Measurements from ENCODE around the gene AGBL1. TPM values are rescaled to one million over a fixed set of nuclear protein-coding genes. Genes with fewer than 3 reads are reported as not detected.

The AGBL1 gene
- total and polyA plus RNA-seq, 2 donors (not counting 3 experiments of a cell fraction or from before 2014, with no cell fraction given), result not detected

DNA sequence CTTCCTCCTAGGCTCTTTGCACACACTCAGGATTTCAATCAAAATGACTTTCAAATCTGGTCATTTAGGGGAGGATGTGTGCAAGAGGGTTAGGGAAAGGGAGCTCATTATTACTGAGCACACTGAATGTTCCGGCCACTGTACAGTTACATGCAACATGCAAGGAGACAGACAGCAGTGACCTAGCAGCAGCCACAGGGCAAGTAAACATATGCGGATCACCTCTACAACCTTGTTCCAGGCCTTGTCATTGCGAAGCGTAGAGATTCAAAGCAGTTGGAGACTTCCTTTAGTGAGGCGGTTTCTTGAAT, 837.6 kb downstream of the AGBL1 start:
- no peak overlapping the region for H3K4me3 ChIP-seq (replicated peaks in 1 of 3; ENCODE audit: insufficient read depth in 1 of 3, low read depth in 1 of 3, low read length in 3 of 3)
- BruUV-seq (replicated peaks), result no TSS peak
- dilution Hi-C loops (cut with MboI; ENCODE audit: extremely low pct_ligation_motif_present, low sequenced_read_pairs), result no loop called here
- FAIRE-seq, result no peak
- POLR2A ChIA-PET, result no interaction called here
- intact Hi-C loops (cut with micrococcal nuclease), result loop anchor here (5.0 kb wide), 1 partner anchor 1330 kb away; no protein-coding TSS in a partner anchor
- DNase-seq (ENCODE audit: low read depth, low spot score), result no peak
- TF ChIP-seq FOS (IDR thresholded peaks at IDR 0.05; ENCODE audit: borderline replicate concordance, insufficient read depth, low read length) (no peak), EZH2 (IDR thresholded peaks at IDR 0.05; ENCODE audit: borderline replicate concordance, low read depth, low read length, severe bottlenecking) (no peak)
- no peaks in the 10 kb centered on the region for H3K36me3 ChIP-seq (ENCODE audit: control insufficient read depth in 2 of 2, extremely low read depth in 1 of 2, insufficient read depth in 2 of 2, low read length in 2 of 2)
- H3K27me3 ChIP-seq (ENCODE audit: control insufficient read depth in 2 of 2, insufficient read depth in 2 of 2, low read length in 2 of 2), result no peaks in the 10 kb centered on the region
- no peaks in the 10 kb centered on the region for H3K9me1 ChIP-seq (replicated peaks; ENCODE audit: control insufficient read depth, extremely low read depth, insufficient read depth, low read length)
- H3K9ac ChIP-seq (replicated peaks; ENCODE audit: extremely low read depth, insufficient read depth, low read length), result no peak overlapping the region
- CTCF ChIA-PET, result no interaction called here
- no peak overlapping the region for H3K4me2 ChIP-seq (ENCODE audit: insufficient read depth, low read length)
- H2AFZ ChIP-seq (ENCODE audit: low read depth, low read length), result no peak overlapping the region
- H3K27ac ChIP-seq (ENCODE audit: insufficient read depth, low read depth, low read length), result no peak overlapping the region
- no peaks in the 10 kb centered on the region for H3K79me2 ChIP-seq (ENCODE audit: control insufficient read depth, insufficient read depth, low read length)
- H3K4me1 ChIP-seq (ENCODE audit: control insufficient read depth, extremely low read depth, insufficient read depth, low read length), result no peaks in the 10 kb centered on the region
- no peaks in the 10 kb centered on the region for H4K20me1 ChIP-seq (replicated peaks; ENCODE audit: control insufficient read depth, extremely low read depth, insufficient read depth, low read length)
- peaks cover 2% of the 10 kb centered on the region for H3K9me3 ChIP-seq (replicated peaks; ENCODE audit: control insufficient read depth, insufficient read depth, low read length)

DNA sequence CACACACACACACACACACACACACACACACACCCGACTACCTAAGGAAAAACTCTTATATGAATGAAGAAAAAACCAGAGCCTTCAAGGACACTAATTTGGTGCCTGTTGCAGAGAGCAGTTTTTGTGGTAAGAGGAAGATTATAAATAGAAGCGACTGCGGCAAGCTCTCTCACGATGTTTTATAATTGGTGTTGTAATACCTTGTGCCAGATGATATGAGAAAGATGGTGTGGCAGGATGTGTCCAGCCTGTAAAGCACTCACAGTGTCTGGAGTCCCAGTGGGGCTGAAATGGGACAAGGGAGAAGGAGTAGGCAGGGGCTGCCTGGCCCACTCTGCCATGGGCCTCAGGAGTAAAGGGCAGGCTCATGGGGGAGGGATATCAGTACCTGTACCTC, 839.9 kb downstream of the AGBL1 start:
- Histone ChIP-seq H3K9me1 (replicated peaks; ENCODE audit: control insufficient read depth, extremely low read depth, insufficient read depth, low read length) (no peaks in the 10 kb centered on the region), H3K9me3 (replicated peaks; ENCODE audit: control insufficient read depth, insufficient read depth, low read length) (peaks cover 6% of the 10 kb centered on the region), H4K20me1 (replicated peaks; ENCODE audit: control insufficient read depth, extremely low read depth, insufficient read depth, low read length) (no peaks in the 10 kb centered on the region), H3K9ac (replicated peaks; ENCODE audit: extremely low read depth, insufficient read depth, low read length) (no peak overlapping the region), H3K27ac (ENCODE audit: insufficient read depth, low read depth, low read length) (no peak overlapping the region), H2AFZ (ENCODE audit: low read depth, low read length) (no peak overlapping the region), H3K4me3 (replicated peaks in 1 of 3; ENCODE audit: insufficient read depth in 1 of 3, low read depth in 1 of 3, low read length in 3 of 3) (no peak overlapping the region), H3K4me2 (ENCODE audit: insufficient read depth, low read length) (no peak overlapping the region), H3K4me1 (ENCODE audit: control insufficient read depth, extremely low read depth, insufficient read depth, low read length) (no peaks in the 10 kb centered on the region), H3K79me2 (ENCODE audit: control insufficient read depth, insufficient read depth, low read length) (no peaks in the 10 kb centered on the region), H3K36me3 (ENCODE audit: control insufficient read depth in 2 of 2, extremely low read depth in 1 of 2, insufficient read depth in 2 of 2, low read length in 2 of 2) (no peaks in the 10 kb centered on the region), H3K27me3 (ENCODE audit: control insufficient read depth in 2 of 2, insufficient read depth in 2 of 2, low read length in 2 of 2) (no peaks in the 10 kb centered on the region)
- no TSS peak for BruUV-seq (replicated peaks)
- TF ChIP-seq MYC (IDR thresholded peaks at IDR 0.05; ENCODE audit: low read depth, low read length) (no peak), POLR2A (IDR thresholded peaks at IDR 0.05; ENCODE audit: low read depth, low read length) (no peak), FOS (IDR thresholded peaks at IDR 0.05; ENCODE audit: borderline replicate concordance, insufficient read depth, low read length) (no peak), GATA2 (IDR thresholded peaks at IDR 0.05; ENCODE audit: insufficient read depth, insufficient read length, low read depth, low read length) (no peak), POLR2AphosphoS5 (IDR thresholded peaks at IDR 0.05; ENCODE audit: insufficient read depth, low read depth, low read length) (no peak), JUN (IDR thresholded peaks at IDR 0.05; ENCODE audit: borderline replicate concordance, insufficient read depth, insufficient read length, low read depth) (no peak), EZH2 (IDR thresholded peaks at IDR 0.05; ENCODE audit: borderline replicate concordance, low read depth, low read length, severe bottlenecking) (no peak)
- TF ChIP-seq, protein P1, sequence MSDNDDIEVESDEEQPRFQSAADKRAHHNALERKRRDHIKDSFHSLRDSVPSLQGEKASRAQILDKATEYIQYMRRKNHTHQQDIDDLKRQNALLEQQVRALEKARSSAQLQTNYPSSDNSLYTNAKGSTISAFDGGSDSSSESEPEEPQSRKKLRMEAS (IDR thresholded peaks at IDR 0.05; ENCODE audit: insufficient read depth, insufficient read length), result no peak
- TF ChIP-seq, protein P2, sequence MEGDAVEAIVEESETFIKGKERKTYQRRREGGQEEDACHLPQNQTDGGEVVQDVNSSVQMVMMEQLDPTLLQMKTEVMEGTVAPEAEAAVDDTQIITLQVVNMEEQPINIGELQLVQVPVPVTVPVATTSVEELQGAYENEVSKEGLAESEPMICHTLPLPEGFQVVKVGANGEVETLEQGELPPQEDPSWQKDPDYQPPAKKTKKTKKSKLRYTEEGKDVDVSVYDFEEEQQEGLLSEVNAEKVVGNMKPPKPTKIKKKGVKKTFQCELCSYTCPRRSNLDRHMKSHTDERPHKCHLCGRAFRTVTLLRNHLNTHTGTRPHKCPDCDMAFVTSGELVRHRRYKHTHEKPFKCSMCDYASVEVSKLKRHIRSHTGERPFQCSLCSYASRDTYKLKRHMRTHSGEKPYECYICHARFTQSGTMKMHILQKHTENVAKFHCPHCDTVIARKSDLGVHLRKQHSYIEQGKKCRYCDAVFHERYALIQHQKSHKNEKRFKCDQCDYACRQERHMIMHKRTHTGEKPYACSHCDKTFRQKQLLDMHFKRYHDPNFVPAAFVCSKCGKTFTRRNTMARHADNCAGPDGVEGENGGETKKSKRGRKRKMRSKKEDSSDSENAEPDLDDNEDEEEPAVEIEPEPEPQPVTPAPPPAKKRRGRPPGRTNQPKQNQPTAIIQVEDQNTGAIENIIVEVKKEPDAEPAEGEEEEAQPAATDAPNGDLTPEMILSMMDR (IDR thresholded peaks at IDR 0.05; ENCODE audit: extremely low read depth in 1 of 2, insufficient read depth in 1 of 2, low read depth in 1 of 2, low read length in 2 of 2), result no peak
- no peak for DNase-seq (ENCODE audit: low read depth, low spot score)
- ChIA-PET POLR2A (no interaction called here), CTCF (no interaction called here)
- no peak for FAIRE-seq
- dilution Hi-C loops (cut with MboI; ENCODE audit: extremely low pct_ligation_motif_present, low sequenced_read_pairs), result no loop called here
- intact Hi-C loops (cut with micrococcal nuclease), result loop anchor here (5.0 kb wide), 1 partner anchor 1328 kb away; no protein-coding TSS in a partner anchor

Measured in endothelial cell of umbilical vein (primary cell).